SK-N-SH (cell line): Measurements from ENCODE around the gene UBTF. TPM values are rescaled to one million over a fixed set of nuclear protein-coding genes. Genes with fewer than 3 reads are reported as not detected.

ENCODE experiments used
- CTCF ChIA-PET: fragments of 300-600, 350-600 bp; formaldehyde crosslinking; extraction: SDS; loops from one replicate; lab custom pipeline; 2021; lab: Yijun Ruan, JAX
- POLR2A ChIA-PET: fragments of 350-600 bp; sonication (Branson Sonifier 250); formaldehyde crosslinking; extraction: SDS; loops from one replicate; lab custom pipeline; 2020; ENCODE audit warnings: antibody characterized with exemption, inconsistent platforms; lab: Yijun Ruan, JAX
- DNase-seq: peaks from one replicate; pipeline ENCODE4 v3.0.0; 2012
- H2AFZ ChIP-seq: fragments of 200-600 bp; sonication (generic); 2 replicates; pipeline ENCODE4 v1.8.1; 2016; ENCODE audit warnings: antibody characterized with exemption, mild to moderate bottlenecking, low read depth
- H3F3A ChIP-seq: fragments of 200-600 bp; sonication (generic); replicated peaks from 2 replicates; pipeline ENCODE3; 2016; ENCODE audit warnings: antibody characterized with exemption, mild to moderate bottlenecking; ENCODE audit not compliant: insufficient read depth
- H3K27ac ChIP-seq, 2 experiments: fragments of 200-500 bp in 1 of 2; fragments of 200-600 bp in 1 of 2; sonication (Bioruptor generic) in 1 of 2; sonication (generic), shearing (Covaris generic) in 1 of 2; 2 replicates each; pipeline versions ENCODE4 v1.5.1 to v1.6.1; 2014 to 2016; ENCODE audit warnings: low read depth in 2 of 2, inconsistent platforms in 1 of 2, low read length in 1 of 2, mild to moderate bottlenecking in 1 of 2, mixed read lengths in 1 of 2
- H3K27me3 ChIP-seq: fragments of 200-600 bp; sonication (generic), shearing (Covaris generic); 2 replicates; pipeline ENCODE4 v1.6.1; 2016; ENCODE audit warnings: mixed run types; ENCODE audit not compliant: insufficient read depth
- H3K36me3 ChIP-seq, 2 experiments: fragments of 200-500 bp in 1 of 2; fragments of 200-600 bp in 1 of 2; sonication (Bioruptor generic) in 1 of 2; sonication (generic) in 1 of 2; replicated peaks in 1 of 2; 2 replicates each; pipeline versions ENCODE3 to v1.5.1; 2014 to 2016; ENCODE audit warnings: low read length in 1 of 2, mild to moderate bottlenecking in 1 of 2; ENCODE audit not compliant: insufficient read depth in 2 of 2, control insufficient read depth in 1 of 2
- H3K4me1 ChIP-seq, 2 experiments: fragments of 200-500 bp in 1 of 2; fragments of 200-600 bp in 1 of 2; sonication (Bioruptor generic) in 1 of 2; sonication (generic), shearing (Covaris generic) in 1 of 2; 2 replicates each; pipeline versions ENCODE4 v1.5.1 to v1.6.1; 2014 to 2016; ENCODE audit warnings: low read depth in 1 of 2, low read length in 1 of 2, mixed run types in 1 of 2; ENCODE audit not compliant: insufficient read depth in 2 of 2, control insufficient read depth in 1 of 2
- H3K4me2 ChIP-seq: fragments of 200-600 bp; sonication (generic), shearing (Covaris generic); 2 replicates; pipeline ENCODE4 v1.6.1; 2017; ENCODE audit warnings: mixed run types
- H3K4me3 ChIP-seq, 2 experiments: fragments of 200-500 bp in 1 of 2; fragments of 200-600 bp in 1 of 2; sonication (Bioruptor generic) in 1 of 2; sonication (generic), shearing (Covaris generic) in 1 of 2; 2 replicates each; pipeline versions ENCODE4 v1.5.1 to v1.8.1; 2014 to 2016; ENCODE audit warnings: low read depth in 2 of 2, inconsistent platforms in 1 of 2, low read length in 1 of 2, mild to moderate bottlenecking in 1 of 2, mixed read lengths in 1 of 2, moderate library complexity in 1 of 2
- H3K79me2 ChIP-seq: fragments of 200-600 bp; sonication (generic); 2 replicates; pipeline ENCODE4 v1.8.1; 2017; ENCODE audit warnings: mild to moderate bottlenecking; ENCODE audit not compliant: insufficient read depth
- H3K9ac ChIP-seq: fragments of 200-600 bp; sonication (generic); 2 replicates; pipeline ENCODE4 v1.6.1; 2017; ENCODE audit warnings: mixed run types
- H3K9me2 ChIP-seq: fragments of 200-600 bp; sonication (generic); 2 replicates; pipeline ENCODE4 v1.6.1; 2017; ENCODE audit warnings: mixed run types
- H3K9me3 ChIP-seq: fragments of 200-600 bp; sonication (generic); 2 replicates; pipeline ENCODE4 v1.6.1; 2017; ENCODE audit warnings: mixed run types, mild to moderate bottlenecking, moderate library complexity
- H4K20me1 ChIP-seq: fragments of 200-600 bp; sonication (generic); 2 replicates; pipeline ENCODE4 v1.6.1; 2017; ENCODE audit warnings: mild to moderate bottlenecking, mixed run types; ENCODE audit not compliant: insufficient read depth
- GABPA ChIP-seq: IDR thresholded peaks from 2 replicates; pipeline ENCODE4 v1.4.0; 2012; ENCODE audit warnings: low read depth, mild to moderate bottlenecking
- MAX ChIP-seq: IDR thresholded peaks from 2 replicates; pipeline ENCODE4 v1.4.0; 2012; ENCODE audit warnings: low read depth
- MEF2A ChIP-seq: IDR thresholded peaks from 2 replicates; pipeline ENCODE4 v1.4.0; 2012; ENCODE audit warnings: low read depth, borderline replicate concordance
- NFIC ChIP-seq: IDR thresholded peaks from 2 replicates; pipeline ENCODE4 v1.4.0; 2012; ENCODE audit warnings: borderline replicate concordance
- PBX3 ChIP-seq: IDR thresholded peaks from 2 replicates; pipeline ENCODE4; 2012
- RXRA ChIP-seq: IDR thresholded peaks from 2 replicates; pipeline ENCODE4 v1.4.0; 2012; ENCODE audit warnings: low read depth, mild to moderate bottlenecking, borderline replicate concordance
- SMC3 ChIP-seq: IDR thresholded peaks from 2 replicates; pipeline ENCODE4 v1.6.1; 2012; ENCODE audit warnings: low read depth, low read length, improper control_type of control experiment
- TAF1 ChIP-seq: IDR thresholded peaks from 2 replicates; pipeline ENCODE4 v1.6.1; 2012; ENCODE audit warnings: low read depth, mild to moderate bottlenecking, low read length, moderate library complexity, borderline replicate concordance
- TEAD4 ChIP-seq: IDR thresholded peaks from 2 replicates; pipeline ENCODE4 v1.4.0; 2012; ENCODE audit warnings: mild to moderate bottlenecking, borderline replicate concordance; ENCODE audit not compliant: insufficient read depth
- YY1 ChIP-seq: IDR thresholded peaks from 2 replicates; pipeline ENCODE4 v1.4.0; 2012; ENCODE audit warnings: low read depth, mild to moderate bottlenecking
- ZBTB33 ChIP-seq: IDR thresholded peaks from 2 replicates; pipeline ENCODE4 v1.4.0; 2012; ENCODE audit warnings: low read depth, borderline replicate concordance
- WGBS: methylation state at CpG from one replicate; pipeline ENCODE4 v1.1.6; 2017; ENCODE audit warnings: low lambda C conversion rate; 5-methylcytosine and 5-hydroxymethylcytosine counted together
- polyA plus RNA-seq, 3 experiments: library from polyadenylated mRNA; depleted of rRNA; stranded (reverse); fragments of >200 nt; gene quantifications; 2 replicates each; pipeline ENCODE4 v1.2.3, GENCODE V29; 2012

UBTF gene
- polyA plus RNA-seq, 1 of the 3 experiments (the other 2 are of a cell fraction) = 37.2 TPM

- 0 out of 2 replicates have a peak, but pooled peaks have one; percentile 9 for TF ChIP-seq MAX
Measured at GRCh38 chr17:44221084-44221861, 1.8 kb upstream of the UBTF start (continued).

- peaks cover 25 to 30% of the 10 kb centered on the region in 2 experiments for H3K4me1 ChIP-seq
- DNase-seq = peak; percentile 71
- WGBS = 2% methylated on average over 44 of the region's 108 CpGs
- H3K27me3 ChIP-seq = no peaks in the 10 kb centered on the region
- POLR2A ChIA-PET = interaction anchor here (0.6 to 3.5 kb wide), 8 partner anchors 16 to 111 kb away, joined by 3 to 34 read pairs (median 4); partner anchors contain the start of genes RUNDC3A and SLC25A39
- CTCF ChIA-PET = interaction anchor here (0.9 to 5.7 kb wide), 14 partner anchors 10 to 130 kb away, joined by 3 to 61 read pairs (median 8); partner anchors contain the start of genes ATXN7L3, GRN, RUNDC3A and SLC25A39
- peaks cover 18% of the 10 kb centered on the region for H4K20me1 ChIP-seq
- peaks cover 47% of the 10 kb centered on the region for H3K79me2 ChIP-seq
- no peaks in the 10 kb centered on the region for H3K9me3 ChIP-seq
- H3F3A ChIP-seq = peaks cover 37% of the 10 kb centered on the region
- peak; percentile 25; the same call in 1 of the 2 replicates for TF ChIP-seq TAF1
- 0 out of 2 replicates have a peak, but pooled peaks have one; percentile 1 for TF ChIP-seq PBX3
- TF ChIP-seq NFIC = no peak
- 0 out of 2 replicates have a peak, but pooled peaks have one; percentile 10 for TF ChIP-seq MAX
- no peak for TF ChIP-seq ZBTB33
- TF ChIP-seq MEF2A = no peak
- TF ChIP-seq RXRA = no peak
- no peak for TF ChIP-seq TEAD4
- TF ChIP-seq YY1 = 0 out of 2 replicates have a peak, but pooled peaks have one; percentile 46
- TF ChIP-seq SMC3 = no peak
- TF ChIP-seq GABPA = no peak
- H3K4me3 ChIP-seq = peak overlapping the region; percentile 91 to 93
- H3K27ac ChIP-seq = peak overlapping the region; percentile 87 to 97
- peaks cover 19% of the 10 kb centered on the region in 2 experiments for H3K36me3 ChIP-seq
- H3K9me2 ChIP-seq = no peaks in the 10 kb centered on the region
- peak overlapping the region; percentile 97 for H3K9ac ChIP-seq
- no peak overlapping the region for H2AFZ ChIP-seq
- H3K4me2 ChIP-seq = peak overlapping the region; percentile 95
Measured at GRCh38 chr17:44220213-44221083, 973 bp upstream of the UBTF start.
